ENCODE measurements around the gene MAS1.
"Not testable (repeated sequence)": the region's sequence is repeated elsewhere in the genome, so short reads cannot be mapped to it uniquely, and the experiment has no call there.

Gene MAS1

GRCh38 chr6:159915397-159915796, 24.6 kb downstream of the MAS1 start:
- in situ Hi-C loops (cut with HindIII; ENCODE audit: low sequenced_read_pairs): no loop called here

GRCh38 chr6:159916237-159916636, 25.4 kb downstream of the MAS1 start:
- in situ Hi-C loops (cut with HindIII; ENCODE audit: low sequenced_read_pairs): no loop called here

DNA sequence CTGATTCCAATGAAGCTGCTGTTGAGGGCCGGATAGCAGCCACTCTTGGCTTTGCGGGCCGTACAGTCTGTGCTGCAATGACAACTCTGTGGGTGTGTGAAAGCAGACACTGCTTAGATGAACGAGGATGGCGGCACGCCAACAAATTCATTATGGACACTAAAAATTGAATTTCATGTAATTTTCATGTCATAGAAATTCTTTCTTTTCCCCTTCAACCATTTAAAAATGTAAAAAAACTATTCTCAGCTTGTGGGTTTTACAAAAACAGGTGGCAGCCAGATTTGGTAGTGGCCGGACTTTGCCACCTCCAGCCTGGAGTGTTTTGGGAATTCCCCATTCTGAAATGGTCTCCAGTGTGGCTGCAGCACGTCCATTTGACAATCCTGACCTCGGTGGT, 26.0 kb downstream of the MAS1 start:
- in situ Hi-C loops (cut with HindIII; ENCODE audit: low sequenced_read_pairs): no loop called here

- in situ Hi-C loops (cut with HindIII; ENCODE audit: low sequenced_read_pairs): no loop called here
Observed at GRCh38 chr6:159919011-159919511, 28.3 kb downstream of the MAS1 start.

DNA sequence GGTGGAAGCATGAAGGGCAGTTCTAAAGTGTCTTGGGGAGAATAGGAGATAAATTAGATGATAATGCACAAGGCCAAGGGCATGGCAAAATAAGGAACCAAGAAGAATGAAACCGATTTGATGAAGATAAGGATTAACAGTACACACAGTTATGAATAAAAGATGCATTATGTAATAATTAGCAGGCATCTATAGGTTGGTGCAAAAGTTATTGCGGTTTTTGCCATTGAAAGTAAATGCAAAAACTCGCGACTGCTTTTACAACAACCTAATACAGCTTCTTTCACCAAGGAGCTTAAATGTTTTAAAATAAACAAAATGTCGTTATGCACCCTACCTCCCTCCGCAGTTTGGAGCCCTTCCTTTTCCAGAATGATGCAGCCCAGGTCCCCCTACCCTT, 29.0 kb downstream of the MAS1 start:
- in situ Hi-C loops (cut with HindIII; ENCODE audit: low sequenced_read_pairs): no loop called here

DNA sequence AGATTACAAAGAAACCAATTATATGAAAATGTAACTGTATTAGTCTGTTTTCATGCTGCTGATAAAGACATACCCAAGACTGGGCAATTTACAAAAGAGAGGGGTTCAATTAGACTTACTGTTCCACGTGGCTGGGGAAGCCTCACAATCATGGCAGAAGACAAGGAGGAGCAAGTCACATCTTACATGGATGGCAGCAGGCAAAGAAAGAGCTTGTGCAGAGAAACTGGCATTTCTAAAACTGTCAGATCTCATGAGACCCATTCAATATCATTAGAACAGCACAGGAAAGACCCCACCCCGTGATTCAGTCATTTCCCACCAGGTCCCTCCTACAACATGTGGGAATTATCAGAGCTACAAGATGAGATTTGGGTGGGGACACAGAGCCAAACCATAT, 33.4 kb downstream of the MAS1 start:
- in situ Hi-C loops (cut with HindIII; ENCODE audit: low sequenced_read_pairs): not testable (repeated sequence)

DNA sequence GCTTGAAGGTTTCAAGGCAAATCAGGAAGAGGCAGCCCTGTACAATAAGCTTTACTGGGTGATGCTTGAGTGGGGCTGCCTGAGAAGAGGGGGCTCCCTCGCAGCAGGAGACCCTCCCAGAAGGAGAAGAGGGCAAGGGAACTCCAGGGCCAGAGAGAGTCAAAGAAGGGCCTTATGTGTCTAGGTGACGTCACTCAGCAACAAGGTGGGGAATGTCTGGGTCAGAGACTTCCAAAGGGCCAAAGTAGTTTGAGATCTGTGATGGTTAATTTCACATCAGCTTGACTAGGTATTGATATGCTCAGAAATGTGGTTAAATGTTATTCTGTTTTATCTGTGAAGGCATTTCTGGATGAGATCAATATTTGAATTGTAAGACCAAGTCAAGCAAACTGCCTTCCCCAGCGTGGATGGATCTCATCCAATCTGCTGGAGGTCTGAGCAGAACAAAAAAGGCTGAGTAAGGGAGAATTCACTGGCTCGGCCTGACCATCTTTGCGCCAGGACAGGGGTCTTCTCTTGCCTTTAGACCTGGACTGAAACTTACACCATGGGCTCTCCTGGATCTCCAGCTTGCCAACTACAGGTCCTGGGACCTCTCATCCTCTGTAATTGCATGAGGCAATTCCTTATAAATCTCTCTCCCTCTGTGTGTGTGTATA, 35.9 kb downstream of the MAS1 start:
- in situ Hi-C loops (cut with HindIII; ENCODE audit: low sequenced_read_pairs): no loop called here

GRCh38 chr6:159929819-159930218, 39.0 kb downstream of the MAS1 start:
- in situ Hi-C loops (cut with HindIII; ENCODE audit: low sequenced_read_pairs): no loop called here

DNA sequence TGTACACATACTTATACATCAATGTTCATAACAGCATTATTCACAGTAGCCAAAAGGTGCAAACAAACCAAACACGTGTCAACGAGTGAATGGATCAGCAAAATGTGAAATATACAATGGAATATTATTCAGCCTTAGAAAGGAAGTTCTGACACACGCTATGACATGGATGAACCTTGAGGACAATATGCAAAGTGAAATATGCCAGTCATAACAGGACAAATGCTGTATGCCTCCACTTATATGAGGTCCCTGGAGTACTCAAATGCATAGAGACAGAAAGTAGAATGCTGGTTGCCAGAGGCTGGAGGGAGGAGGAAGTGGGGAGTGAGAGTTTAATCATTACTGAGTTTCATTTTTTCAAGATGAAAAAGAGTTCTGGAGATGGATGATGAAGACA, 40.3 kb downstream of the MAS1 start:
- in situ Hi-C loops (cut with HindIII; ENCODE audit: low sequenced_read_pairs): no loop called here

DNA sequence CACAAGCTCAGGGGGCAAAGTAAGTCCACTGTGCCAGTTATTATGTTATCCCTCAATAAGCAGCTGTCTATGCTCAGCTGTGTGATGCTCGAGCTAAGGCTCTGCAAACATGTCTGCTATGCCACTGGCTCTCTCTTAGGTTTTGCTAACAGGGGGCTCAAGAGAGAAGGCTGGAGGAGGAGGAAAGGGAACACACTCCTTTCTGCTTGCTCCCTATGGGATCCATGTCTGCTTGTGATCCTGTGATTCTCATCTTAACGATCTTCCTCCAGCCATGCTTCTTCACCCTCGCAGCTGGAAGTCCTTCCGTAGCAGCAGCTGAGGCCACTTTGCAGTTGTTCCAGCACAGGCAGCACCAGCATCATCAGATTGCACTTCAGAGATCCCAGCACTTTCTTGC, 41.1 kb downstream of the MAS1 start:
- in situ Hi-C loops (cut with HindIII; ENCODE audit: low sequenced_read_pairs): no loop called here

GRCh38 chr6:159933077-159933476, 42.3 kb downstream of the MAS1 start:
- in situ Hi-C loops (cut with HindIII; ENCODE audit: low sequenced_read_pairs): no loop called here

DNA sequence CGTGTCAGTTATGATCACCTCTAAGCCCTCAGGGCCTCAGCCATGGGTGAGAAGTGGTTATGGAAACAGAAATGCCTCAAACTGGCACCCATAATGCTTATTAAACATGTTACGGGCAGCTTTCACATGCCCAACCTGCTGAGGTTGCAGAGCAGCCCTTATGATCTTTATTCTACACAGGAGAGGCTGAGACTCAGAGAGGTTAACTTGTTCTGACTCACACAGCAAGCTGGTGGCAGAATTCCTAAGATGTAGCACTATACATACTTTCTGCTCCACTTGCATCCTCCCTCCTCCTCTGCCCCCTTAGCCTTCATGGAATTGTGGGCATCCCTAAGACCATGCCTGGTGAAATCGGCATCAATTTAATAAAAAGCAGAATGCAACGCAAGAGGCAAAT, 43.4 kb downstream of the MAS1 start:
- in situ Hi-C loops (cut with HindIII; ENCODE audit: low sequenced_read_pairs): no loop called here

DNA sequence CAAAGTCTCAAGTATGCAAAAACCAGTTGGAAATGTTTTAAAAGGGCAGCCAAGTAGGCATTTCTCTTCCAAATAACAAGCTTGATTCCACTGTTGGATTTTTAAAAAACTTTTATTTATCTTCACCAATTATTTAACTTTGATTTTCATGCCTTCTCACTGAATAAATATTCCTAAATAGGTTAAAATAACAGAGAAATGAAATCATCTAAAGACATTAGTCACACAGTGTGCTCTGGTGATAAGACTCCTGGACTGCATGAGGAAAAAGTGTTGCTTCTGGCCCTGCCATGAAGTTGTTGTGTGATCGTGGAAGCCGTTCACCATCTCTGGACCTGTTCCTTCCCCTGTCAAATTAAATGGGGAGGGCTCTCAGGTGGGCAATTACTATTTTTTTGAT, 44.3 kb downstream of the MAS1 start:
- in situ Hi-C loops (cut with HindIII; ENCODE audit: low sequenced_read_pairs): no loop called here

- in situ Hi-C loops (cut with HindIII; ENCODE audit: low sequenced_read_pairs): no loop called here
Observed at GRCh38 chr6:159935633-159936032, 44.8 kb downstream of the MAS1 start.

- in situ Hi-C loops (cut with HindIII; ENCODE audit: low sequenced_read_pairs): no loop called here
Observed at GRCh38 chr6:159939591-159940016, 48.8 kb downstream of the MAS1 start.
